GM12891 (cell line): ENCODE data around the gene PDGFC.

Experiments used
- POLR2A ChIP-seq: IDR thresholded peaks from 2 replicates; pipeline ENCODE4 v1.6.1; 2011; ENCODE audit warnings: low read depth, low read length, control low read depth
- POLR2AphosphoS5 ChIP-seq: IDR thresholded peaks from 2 replicates; pipeline ENCODE4 v1.6.1; 2011; ENCODE audit warnings: low read depth, low read length, control low read depth

GRCh38 chr4:156805696-156806095 is 165.9 kb downstream of the PDGFC start:
- TF ChIP-seq POLR2AphosphoS5: no peak
- TF ChIP-seq POLR2A: no peak
